IMR-90 (cell line): Measurements from ENCODE around the gene CLNK. TPM values are rescaled to one million over a fixed set of nuclear protein-coding genes. Genes with fewer than 3 reads are reported as not detected.

Experiments
- ATAC-seq: fragments of 200-7000 bp; cut with Tn5 transposase; 2 replicates; pipeline ENCODE4 v1.9.1; 2020; ENCODE audit warnings: low read depth, mild to moderate bottlenecking, moderate library complexity
- BruUV-seq: library from RNA; stranded (reverse); fragments of 400-500 nt; replicated peaks from 2 replicates; lab custom pipeline; 2021; lab: Mats Ljungman, UMichigan
- CTCF ChIA-PET: fragments of 300-600 bp; formaldehyde crosslinking; extraction: SDS; loops from one replicate; lab custom pipeline; 2021; ENCODE audit warnings: antibody characterized with exemption; lab: Yijun Ruan, JAX
- POLR2A ChIA-PET: fragments of 300-600 bp; sonication (Branson Sonifier 250); formaldehyde crosslinking; loops from one replicate; lab custom pipeline; 2022; ENCODE audit warnings: antibody characterized with exemption; ENCODE audit not compliant: unreplicated experiment; lab: Charles Lee
- DNase-seq: peaks from one replicate; pipeline ENCODE4 v3.0.0; 2013
- H2AFZ ChIP-seq: replicated peaks from 2 replicates; pipeline ENCODE3; 2013; ENCODE audit warnings: low read length, mild to moderate bottlenecking; ENCODE audit not compliant: poor library complexity
- H2AK5ac ChIP-seq: 2 replicates; pipeline ENCODE4 v1.6.1; 2013; ENCODE audit warnings: low read depth, low read length, inconsistent platforms
- H2AK9ac ChIP-seq: replicated peaks from 2 replicates; pipeline ENCODE3; 2013; ENCODE audit warnings: mild to moderate bottlenecking, low read depth, low read length, moderate library complexity; ENCODE audit not compliant: poor library complexity
- H2BK120ac ChIP-seq: 2 replicates; pipeline ENCODE4 v1.6.1; 2013; ENCODE audit warnings: low read depth, low read length, inconsistent platforms
- H2BK15ac ChIP-seq: 3 replicates; pipeline ENCODE4 v1.6.1; 2013; ENCODE audit warnings: low read depth, low read length, inconsistent platforms
- H2BK20ac ChIP-seq: 2 replicates; pipeline ENCODE4 v1.6.1; 2013; ENCODE audit warnings: low read depth, mild to moderate bottlenecking, inconsistent platforms, low read length, moderate library complexity
- H2BK5ac ChIP-seq: 2 replicates; pipeline ENCODE4 v1.6.1; 2013; ENCODE audit warnings: mild to moderate bottlenecking, low read depth, low read length, inconsistent platforms; ENCODE audit not compliant: poor library complexity, severe bottlenecking
- H3K14ac ChIP-seq: replicated peaks from 2 replicates; pipeline ENCODE4 v1.6.1; 2013; ENCODE audit warnings: low read depth, low read length, inconsistent platforms
- H3K18ac ChIP-seq: 2 replicates; pipeline ENCODE4 v1.6.1; 2013; ENCODE audit warnings: low read depth, low read length, control low read depth
- H3K23ac ChIP-seq: 2 replicates; pipeline ENCODE4 v1.6.1; 2013; ENCODE audit warnings: low read depth, low read length, inconsistent platforms
- H3K27ac ChIP-seq: 2 replicates; pipeline ENCODE4 v1.5.1; 2013; ENCODE audit warnings: mild to moderate bottlenecking, control low read depth, low read length; ENCODE audit not compliant: insufficient read depth
- H3K27me3 ChIP-seq: 2 replicates; pipeline ENCODE4 v1.6.1; 2013; ENCODE audit warnings: low read length; ENCODE audit not compliant: control insufficient read depth, insufficient read depth
- H3K36me3 ChIP-seq: 2 replicates; pipeline ENCODE4 v1.6.1; 2013; ENCODE audit warnings: low read length, mixed read lengths; ENCODE audit not compliant: control insufficient read depth, insufficient read depth
- H3K4ac ChIP-seq: 2 replicates; pipeline ENCODE4 v1.6.1; 2013; ENCODE audit warnings: low read depth, low read length, inconsistent platforms
- H3K4me1 ChIP-seq: 2 replicates; pipeline ENCODE4 v1.6.1; 2013; ENCODE audit warnings: low read length, mixed read lengths; ENCODE audit not compliant: control insufficient read depth, insufficient read depth
- H3K4me2 ChIP-seq: 2 replicates; pipeline ENCODE4 v1.6.1; 2013; ENCODE audit warnings: low read depth, mild to moderate bottlenecking, control low read depth, low read length, moderate library complexity
- H3K4me3 ChIP-seq: 2 replicates; pipeline ENCODE4 v1.5.1; 2013; ENCODE audit warnings: low read depth, mild to moderate bottlenecking, control low read depth, low read length, moderate library complexity; ENCODE audit not compliant: insufficient read depth
- H3K56ac ChIP-seq: 2 replicates; pipeline ENCODE4 v1.6.1; 2013; ENCODE audit warnings: low read length, inconsistent platforms; ENCODE audit not compliant: insufficient read depth; ENCODE audit errors: extremely low read depth
- H3K79me1 ChIP-seq, 2 experiments: 2 replicates each; pipeline ENCODE4 v1.6.1; 2013; ENCODE audit warnings: low read length in 2 of 2, inconsistent platforms in 1 of 2, low read depth in 1 of 2
- H3K9ac ChIP-seq: 2 replicates; pipeline ENCODE4 v1.6.1; 2013; ENCODE audit warnings: low read depth, low read length, control low read depth
- H3K9me1 ChIP-seq: 2 replicates; pipeline ENCODE4 v1.6.1; 2013; ENCODE audit warnings: low read length, inconsistent platforms; ENCODE audit not compliant: insufficient read depth
- H3K9me3 ChIP-seq: 2 replicates; pipeline ENCODE4 v1.6.1; 2013; ENCODE audit warnings: low read length; ENCODE audit not compliant: control insufficient read depth, insufficient read depth
- H4K20me1 ChIP-seq: 2 replicates; pipeline ENCODE4 v1.6.1; 2013; ENCODE audit warnings: low read length, inconsistent platforms; ENCODE audit not compliant: insufficient read depth
- H4K5ac ChIP-seq: 2 replicates; pipeline ENCODE4 v1.6.1; 2013; ENCODE audit warnings: mild to moderate bottlenecking, low read depth, low read length, control low read depth
- H4K8ac ChIP-seq, 2 experiments: 2 replicates each; pipeline ENCODE4 v1.6.1; 2013; ENCODE audit warnings: low read depth in 2 of 2, low read length in 2 of 2, control low read depth in 1 of 2, inconsistent platforms in 1 of 2
- H4K91ac ChIP-seq: 2 replicates; pipeline ENCODE4 v1.6.1; 2013; ENCODE audit warnings: low read depth, low read length, inconsistent platforms; ENCODE audit not compliant: insufficient read depth
- BHLHE40 ChIP-seq: fragments of 150-350 bp; IDR thresholded peaks from 2 replicates; pipeline ENCODE4 v1.6.1; 2016; ENCODE audit warnings: mild to moderate bottlenecking, low read depth, low read length
- CEBPB ChIP-seq: IDR thresholded peaks from 2 replicates; pipeline ENCODE4 v1.6.1; 2012; ENCODE audit warnings: low read depth, low read length, improper control_type of control experiment
- CHD1 ChIP-seq: IDR thresholded peaks from 2 replicates; pipeline ENCODE4 v1.6.1; 2012; ENCODE audit warnings: low read depth, low read length, improper control_type of control experiment
- CTCF ChIP-seq: conservative IDR thresholded peaks from 2 replicates; pipeline ENCODE4 v1.5.1; 2012; ENCODE audit warnings: mild to moderate bottlenecking, low read depth, low read length, improper control_type of control experiment
- ELK1 ChIP-seq: fragments of 150-350 bp; IDR thresholded peaks from 2 replicates; pipeline ENCODE4 v1.6.1; 2016; ENCODE audit warnings: low read depth, mild to moderate bottlenecking, low read length, moderate library complexity, borderline replicate concordance
- FOS ChIP-seq: fragments of 150-350 bp; IDR thresholded peaks from 2 replicates; pipeline ENCODE4 v1.6.1; 2016; ENCODE audit warnings: low read depth, low read length
- MAFK ChIP-seq: IDR thresholded peaks from 2 replicates; pipeline ENCODE4 v1.6.1; 2012; ENCODE audit warnings: low read depth, low read length, improper control_type of control experiment
- MAZ ChIP-seq: IDR thresholded peaks from 2 replicates; pipeline ENCODE4 v1.6.1; 2012; ENCODE audit warnings: low read depth, mild to moderate bottlenecking, low read length, improper control_type of control experiment, moderate library complexity, borderline replicate concordance
- MXI1 ChIP-seq: IDR thresholded peaks from 2 replicates; pipeline ENCODE4 v1.6.1; 2012; ENCODE audit warnings: low read depth, mild to moderate bottlenecking, low read length, moderate library complexity, borderline replicate concordance
- NFE2L2 ChIP-seq: fragments of 150-350 bp; IDR thresholded peaks from 2 replicates; pipeline ENCODE4 v1.6.1; 2016; ENCODE audit warnings: low read depth, mild to moderate bottlenecking, low read length
- POLR2A ChIP-seq: IDR thresholded peaks from 2 replicates; pipeline ENCODE4 v1.6.1; 2012; ENCODE audit warnings: mild to moderate bottlenecking, low read depth, low read length
- RAD21 ChIP-seq: IDR thresholded peaks from 2 replicates; pipeline ENCODE4 v1.6.1; 2012; ENCODE audit warnings: low read length, improper control_type of control experiment
- RCOR1 ChIP-seq: IDR thresholded peaks from 2 replicates; pipeline ENCODE4 v1.6.1; 2012; ENCODE audit warnings: mild to moderate bottlenecking, low read length, improper control_type of control experiment; ENCODE audit not compliant: insufficient replicate concordance
- RFX5 ChIP-seq: IDR thresholded peaks from 2 replicates; pipeline ENCODE4 v1.8.0; 2012; ENCODE audit warnings: low read depth, mild to moderate bottlenecking, low read length, moderate library complexity
- SMC3 ChIP-seq: fragments of 150-350 bp; IDR thresholded peaks from 2 replicates; pipeline ENCODE4 v1.6.1; 2016; ENCODE audit warnings: low read depth, mild to moderate bottlenecking, antibody characterized with exemption, low read length, moderate library complexity
- WGBS, 2 experiments: methylation state at CpG; one replicate each; pipeline versions ENCODE4 v1.1.5 to v1.1.7; 2013; ENCODE audit warnings: missing lambda C conversion rate in 2 of 2; ENCODE audit not compliant: insufficient read length in 1 of 2; ENCODE audit errors: extremely low coverage in 2 of 2; 5-methylcytosine and 5-hydroxymethylcytosine counted together
- dilution Hi-C: fragments of 300-500 bp; cut with HindIII; formaldehyde crosslinking; loops from one replicate; pipeline ENCODE4 v1.14.3; 2018; ENCODE audit warnings: low sequenced_read_pairs; ENCODE audit not compliant: unreplicated experiment
- in situ Hi-C: fragments of 300-500 bp; cut with MboI; formaldehyde crosslinking; loops from 3 replicates; pipeline ENCODE4 v1.14.3; 2019; ENCODE audit warnings: low sequenced_read_pairs, inconsistent platforms, mixed read lengths
- intact Hi-C: fragments of 100-400 bp; cut with micrococcal nuclease; formaldehyde crosslinking; loops from 2 replicates; pipeline ENCODE4 v1.10.0; 2022
- polyA plus RNA-seq, 3 experiments: library from polyadenylated mRNA; depleted of rRNA; stranded (reverse); fragments of >200 nt; gene quantifications; 2 replicates each; pipeline ENCODE4 v1.2.3, GENCODE V29; 2012; ENCODE audit warnings: low replicate concordance in 1 of 3
- total RNA-seq: library from RNA; depleted of rRNA; stranded (reverse); fragments of >200 nt; gene quantifications from 2 replicates; pipeline ENCODE4 v1.2.3, GENCODE V29; 2012
- TF ChIP-seq, protein P1 (sequence below): fragments of 150-350 bp; IDR thresholded peaks from 2 replicates; pipeline ENCODE4 v1.6.1; 2017; ENCODE audit warnings: mild to moderate bottlenecking, antibody characterized with exemption, low read length, low read depth

Gene CLNK
- total and polyA plus RNA-seq, 2 of the 4 experiments (the other 2 are of a cell fraction), result not detected

DNA sequence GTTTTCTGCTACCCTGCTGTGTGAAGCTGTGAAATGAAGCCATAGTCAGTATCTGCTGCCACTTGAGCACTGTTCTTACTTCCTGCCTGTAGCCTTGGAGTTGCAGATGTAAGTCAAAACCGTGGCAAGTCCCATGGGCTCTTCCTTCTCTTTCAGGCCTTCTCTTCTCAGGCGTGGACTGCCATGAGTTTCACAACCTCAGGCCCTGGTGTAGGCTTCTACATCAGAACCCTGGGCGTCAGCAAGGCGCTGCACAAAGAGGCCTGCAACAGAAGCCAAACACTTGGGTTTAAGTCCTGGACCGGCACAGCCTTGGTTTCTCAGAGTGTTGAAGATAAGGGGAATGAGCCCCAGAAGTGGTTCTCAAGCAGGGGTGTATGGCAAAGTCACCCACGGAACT is 229.8 kb downstream of the CLNK start:
- intact Hi-C loops, result no loop called here
- whole genome bisulfite sequencing, 2 experiments, result 93% methylated on average over 4 of the region's 6 CpGs; no CpG with 5 or more reads in 1 of the 2 experiments
- dilution Hi-C loops, result no loop called here

More for the DNA sequence above, 229.8 kb downstream of the CLNK start:
- Histone ChIP-seq H2BK5ac (no peak overlapping the region), H3K27ac (no peak overlapping the region), H3K27me3 (no peaks in the 10 kb centered on the region), H3K4ac (no peak overlapping the region), H3K9me1 (no peaks in the 10 kb centered on the region), H3K9me3 (peaks cover 2% of the 10 kb centered on the region; the same call in 1 of the 2 replicates), H3K4me3 (no peak overlapping the region), H2AFZ (no peak overlapping the region), H3K18ac (no peak overlapping the region), H4K5ac (no peak overlapping the region), H2AK5ac (no peak overlapping the region), H2AK9ac (no peak overlapping the region), H2BK15ac (no peak overlapping the region), H3K9ac (no peak overlapping the region), H4K20me1 (no peaks in the 10 kb centered on the region; the same call in 1 of the 2 replicates), H3K4me2 (no peak overlapping the region), H3K36me3 (peaks cover 28% of the 10 kb centered on the region), H2BK20ac (no peak overlapping the region), H2BK120ac (no peak overlapping the region), H4K91ac (no peak overlapping the region), H4K8ac (no peak overlapping the region), H3K23ac (no peak overlapping the region), H3K4me1 (no peaks in the 10 kb centered on the region), H3K79me1 (peaks cover 19 to 38% of the 10 kb centered on the region in 2 experiments), H3K14ac (no peak overlapping the region), H3K56ac (no peak overlapping the region)
- ChIA-PET POLR2A (no interaction called here), CTCF (no interaction called here)
- TF ChIP-seq CEBPB (no peak), RFX5 (no peak), MXI1 (no peak), ELK1 (no peak), NFE2L2 (no peak), SMC3 (no peak), RAD21 (no peak), CHD1 (no peak), FOS (no peak), CTCF (no peak), POLR2A (no peak), MAFK (no peak), MAZ (no peak), RCOR1 (no peak), BHLHE40 (no peak)
- TF ChIP-seq, protein P1, sequence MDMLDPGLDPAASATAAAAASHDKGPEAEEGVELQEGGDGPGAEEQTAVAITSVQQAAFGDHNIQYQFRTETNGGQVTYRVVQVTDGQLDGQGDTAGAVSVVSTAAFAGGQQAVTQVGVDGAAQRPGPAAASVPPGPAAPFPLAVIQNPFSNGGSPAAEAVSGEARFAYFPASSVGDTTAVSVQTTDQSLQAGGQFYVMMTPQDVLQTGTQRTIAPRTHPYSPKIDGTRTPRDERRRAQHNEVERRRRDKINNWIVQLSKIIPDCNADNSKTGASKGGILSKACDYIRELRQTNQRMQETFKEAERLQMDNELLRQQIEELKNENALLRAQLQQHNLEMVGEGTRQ, result no peak
- ATAC-seq, result no peak
- in situ Hi-C loops, result no loop called here
- no TSS peak for BruUV-seq
- no peak for DNase-seq
